ENCODE results near the gene KRT78. TPM values are rescaled to one million over a fixed set of nuclear protein-coding genes. Genes with fewer than 3 reads are reported as not detected.

KRT78 gene
- total RNA-seq, 2 experiments from 2014 or later = not detected

DNA sequence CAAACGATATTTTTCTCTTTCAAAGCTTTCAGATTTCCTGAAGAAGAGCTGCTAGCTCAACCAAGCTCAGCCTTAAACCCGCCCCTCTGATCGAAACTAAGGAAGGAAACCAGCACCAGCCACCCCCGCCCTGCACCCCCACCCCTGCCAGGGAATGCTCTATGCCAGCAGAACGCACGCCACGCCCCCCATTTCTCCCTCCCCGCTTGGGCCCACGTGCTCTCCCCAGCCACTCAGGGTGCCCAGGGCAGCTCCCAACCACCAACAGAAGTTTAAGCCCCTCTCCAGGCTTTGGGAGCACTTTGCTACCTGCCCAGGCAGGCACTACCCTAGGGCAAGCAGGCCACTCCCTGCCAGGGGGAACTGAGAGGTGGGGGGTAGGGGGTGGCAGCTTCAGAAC, 18.8 kb upstream of the KRT78 start:
- Histone ChIP-seq H4K20me1 (ENCODE audit: insufficient read depth, low read length) (no peaks in the 10 kb centered on the region), H3K4me2 (ENCODE audit: low read length) (no peak overlapping the region), H3K27ac (ENCODE audit: low read depth, low read length, poor library complexity, severe bottlenecking) (no peak overlapping the region), H3K4me1 (ENCODE audit: insufficient read depth, low read length, poor library complexity, severe bottlenecking) (peaks cover 17% of the 10 kb centered on the region), H3K36me3 (ENCODE audit: insufficient read depth, low read length) (no peaks in the 10 kb centered on the region), H3K9me2 (ENCODE audit: insufficient read depth, low read length) (no peaks in the 10 kb centered on the region), H3K4me3 (ENCODE audit: low read depth, low read length, poor library complexity, severe bottlenecking) (no peak overlapping the region), H3K79me2 (ENCODE audit: insufficient read depth, low read depth, low read length) (no peaks in the 10 kb centered on the region), H3K9me3 (ENCODE audit: low read length) (no peaks in the 10 kb centered on the region), H2AFZ (ENCODE audit: low read length) (no peak overlapping the region)
- DNase-seq (ENCODE audit: low spot score) = no peak
- TF ChIP-seq, protein P1, sequence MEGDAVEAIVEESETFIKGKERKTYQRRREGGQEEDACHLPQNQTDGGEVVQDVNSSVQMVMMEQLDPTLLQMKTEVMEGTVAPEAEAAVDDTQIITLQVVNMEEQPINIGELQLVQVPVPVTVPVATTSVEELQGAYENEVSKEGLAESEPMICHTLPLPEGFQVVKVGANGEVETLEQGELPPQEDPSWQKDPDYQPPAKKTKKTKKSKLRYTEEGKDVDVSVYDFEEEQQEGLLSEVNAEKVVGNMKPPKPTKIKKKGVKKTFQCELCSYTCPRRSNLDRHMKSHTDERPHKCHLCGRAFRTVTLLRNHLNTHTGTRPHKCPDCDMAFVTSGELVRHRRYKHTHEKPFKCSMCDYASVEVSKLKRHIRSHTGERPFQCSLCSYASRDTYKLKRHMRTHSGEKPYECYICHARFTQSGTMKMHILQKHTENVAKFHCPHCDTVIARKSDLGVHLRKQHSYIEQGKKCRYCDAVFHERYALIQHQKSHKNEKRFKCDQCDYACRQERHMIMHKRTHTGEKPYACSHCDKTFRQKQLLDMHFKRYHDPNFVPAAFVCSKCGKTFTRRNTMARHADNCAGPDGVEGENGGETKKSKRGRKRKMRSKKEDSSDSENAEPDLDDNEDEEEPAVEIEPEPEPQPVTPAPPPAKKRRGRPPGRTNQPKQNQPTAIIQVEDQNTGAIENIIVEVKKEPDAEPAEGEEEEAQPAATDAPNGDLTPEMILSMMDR (conservative IDR thresholded peaks at IDR 0.05; ENCODE audit: low read length) = no peak
- TF ChIP-seq EZH2phosphoT487 (IDR thresholded peaks at IDR 0.05; ENCODE audit: borderline replicate concordance, low read depth, low read length) = no peak
- ChIA-PET CTCF (ENCODE audit: unreplicated experiment) (no interaction called here), POLR2A (no interaction called here)
- intact Hi-C loops (cut with micrococcal nuclease; ENCODE audit: unreplicated experiment) = loop anchor here (5.0 kb wide), 1 partner anchor 710 kb away; no protein-coding TSS in a partner anchor
- BruUV-seq (replicated peaks) = no TSS peak

DNA sequence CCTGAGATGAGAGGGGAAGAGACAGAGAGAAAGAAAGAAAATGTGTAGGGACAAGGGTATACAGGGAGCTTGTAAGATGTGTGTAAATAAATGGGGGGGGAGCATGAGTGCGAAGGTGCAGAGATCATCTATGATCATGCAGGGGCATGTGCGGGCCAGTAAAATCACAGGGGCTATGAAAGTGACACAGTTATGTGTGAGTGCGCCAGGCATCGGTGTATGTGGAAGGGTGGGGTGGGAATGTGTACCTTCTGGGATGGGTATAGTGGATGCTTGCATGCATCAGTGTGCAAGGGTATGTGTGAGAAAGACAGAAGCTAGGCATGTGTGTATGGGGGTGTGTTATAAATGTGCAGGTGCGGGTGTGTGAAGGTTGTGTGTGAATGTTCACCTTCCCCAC, 18.4 kb upstream of the KRT78 start:
- Histone ChIP-seq H3K79me2 (ENCODE audit: insufficient read depth, low read depth, low read length) (no peaks in the 10 kb centered on the region), H2AFZ (ENCODE audit: low read length) (no peak overlapping the region), H3K27ac (ENCODE audit: low read depth, low read length, poor library complexity, severe bottlenecking) (no peak overlapping the region), H4K20me1 (ENCODE audit: insufficient read depth, low read length) (no peaks in the 10 kb centered on the region), H3K4me1 (ENCODE audit: insufficient read depth, low read length, poor library complexity, severe bottlenecking) (peaks cover 17% of the 10 kb centered on the region), H3K4me2 (ENCODE audit: low read length) (no peak overlapping the region), H3K36me3 (ENCODE audit: insufficient read depth, low read length) (no peaks in the 10 kb centered on the region), H3K9me3 (ENCODE audit: low read length) (no peaks in the 10 kb centered on the region), H3K9me2 (ENCODE audit: insufficient read depth, low read length) (no peaks in the 10 kb centered on the region), H3K4me3 (ENCODE audit: low read depth, low read length, poor library complexity, severe bottlenecking) (no peak overlapping the region)
- CTCF ChIA-PET (ENCODE audit: unreplicated experiment) = no interaction called here
- no TSS peak for BruUV-seq (replicated peaks)
- POLR2A ChIA-PET = no interaction called here
- DNase-seq (ENCODE audit: low spot score) = no peak
- no peak for TF ChIP-seq EZH2phosphoT487 (IDR thresholded peaks at IDR 0.05; ENCODE audit: borderline replicate concordance, low read depth, low read length)
- TF ChIP-seq, protein P1 (conservative IDR thresholded peaks at IDR 0.05; ENCODE audit: low read length) = no peak
- intact Hi-C loops (cut with micrococcal nuclease; ENCODE audit: unreplicated experiment) = loop anchor here (5.0 kb wide), 1 partner anchor 710 kb away; no protein-coding TSS in a partner anchor

DNA sequence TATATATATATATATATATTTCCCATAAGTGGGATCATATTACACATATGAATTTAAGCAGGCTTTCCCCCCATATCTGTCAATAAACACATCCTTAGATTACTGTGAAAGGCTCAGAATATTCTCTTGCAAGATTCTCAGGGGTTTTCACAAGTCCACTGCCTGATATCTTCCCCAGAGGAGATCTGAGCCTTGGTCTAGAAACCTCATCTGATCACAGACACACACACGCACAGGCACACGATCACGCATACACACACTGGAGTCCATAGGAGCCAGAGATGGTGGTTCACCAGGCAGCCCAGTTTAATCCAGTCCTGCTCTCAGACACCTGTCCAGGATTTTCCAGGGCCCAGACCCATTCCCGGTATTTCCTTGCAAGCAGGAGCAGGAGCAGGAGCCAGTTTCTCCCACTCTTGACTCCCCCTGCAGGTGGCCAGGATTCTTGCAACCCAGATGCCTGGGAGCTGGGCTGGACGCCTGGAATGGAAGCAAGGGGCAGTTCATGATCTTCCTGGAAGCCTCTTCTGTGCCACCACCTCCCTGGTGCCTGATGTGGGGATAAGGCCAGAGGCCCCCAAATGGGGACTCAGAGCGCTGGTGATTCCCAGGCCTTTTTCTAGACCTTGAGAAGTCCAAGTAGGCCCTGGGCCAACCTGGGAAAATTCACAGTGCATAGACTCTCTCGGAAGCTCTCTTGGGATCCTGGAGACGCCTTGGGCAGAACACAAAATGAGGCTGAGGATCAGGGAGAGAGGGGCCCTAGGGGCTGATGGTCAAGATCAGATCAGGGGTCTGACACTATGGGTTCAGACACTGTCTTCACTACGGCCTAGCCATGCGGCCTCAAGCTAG, 16.5 kb upstream of the KRT78 start:
- Histone ChIP-seq H3K4me1 (ENCODE audit: insufficient read depth, low read length, poor library complexity, severe bottlenecking) (peaks cover 12% of the 10 kb centered on the region), H4K20me1 (ENCODE audit: insufficient read depth, low read length) (no peaks in the 10 kb centered on the region), H3K4me3 (ENCODE audit: low read depth, low read length, poor library complexity, severe bottlenecking) (no peak overlapping the region), H3K27ac (ENCODE audit: low read depth, low read length, poor library complexity, severe bottlenecking) (no peak overlapping the region), H3K9me2 (ENCODE audit: insufficient read depth, low read length) (no peaks in the 10 kb centered on the region), H3K9me3 (ENCODE audit: low read length) (no peaks in the 10 kb centered on the region), H3K4me2 (ENCODE audit: low read length) (no peak overlapping the region), H2AFZ (ENCODE audit: low read length) (no peak overlapping the region), H3K79me2 (ENCODE audit: insufficient read depth, low read depth, low read length) (no peaks in the 10 kb centered on the region), H3K36me3 (ENCODE audit: insufficient read depth, low read length) (no peaks in the 10 kb centered on the region)
- TF ChIP-seq EZH2phosphoT487 (IDR thresholded peaks at IDR 0.05; ENCODE audit: borderline replicate concordance, low read depth, low read length) = no peak
- TF ChIP-seq, protein P1 (conservative IDR thresholded peaks at IDR 0.05; ENCODE audit: low read length) = peak; percentile 83
- intact Hi-C loops (cut with micrococcal nuclease; ENCODE audit: unreplicated experiment) = loop anchor here (5.0 kb wide), 1 partner anchor 708 kb away; no protein-coding TSS in a partner anchor
- POLR2A ChIA-PET = no interaction called here
- CTCF ChIA-PET (ENCODE audit: unreplicated experiment) = no interaction called here
- no TSS peak for BruUV-seq (replicated peaks)
- peak; percentile 25 for DNase-seq (ENCODE audit: low spot score)
